Measurements from ENCODE around the gene IL17RC.
"Not testable (repeated sequence)": the region's sequence is repeated elsewhere in the genome, so short reads cannot be mapped to it uniquely, and the experiment has no call there.

The IL17RC gene

GRCh38 chr3:9916734-9917680 lies at the start of gene IL17RC:
TSS of gene IL17RC (plus strand) at chr3:9917098. CDS start at chr3:9917316, 218 bp downstream.
- intact Hi-C loops (cut with DNase I): no loop called here
- peak; percentile 52 to 96 (median 78) for DNase-seq

GRCh38 chr3:9867106-9867505 lies 49.8 kb upstream of the IL17RC start:
- intact Hi-C loops (cut with DNase I): no loop called here

GRCh38 chr3:9869955-9870354 lies 46.9 kb upstream of the IL17RC start:
- DNase-seq: no peak
- intact Hi-C loops (cut with DNase I): no loop called here

More at GRCh38 chr3:9867106-9867505, 49.8 kb upstream of the IL17RC start:
- no peak for DNase-seq

- intact Hi-C loops (cut with DNase I): no loop called here
Observed at GRCh38 chr3:9870978-9871377, 45.9 kb upstream of the IL17RC start.

GRCh38 chr3:9872067-9872466 lies 44.8 kb upstream of the IL17RC start:
- intact Hi-C loops (cut with DNase I); DNase-seq: not testable (repeated sequence)

More at GRCh38 chr3:9870978-9871377, 45.9 kb upstream of the IL17RC start:
- no peak for DNase-seq

GRCh38 chr3:9875448-9875847 lies 41.5 kb upstream of the IL17RC start:
- no peak for DNase-seq
- intact Hi-C loops (cut with DNase I): no loop called here

- intact Hi-C loops (cut with DNase I); DNase-seq: not testable (repeated sequence)
Observed at GRCh38 chr3:9876255-9876654, 40.6 kb upstream of the IL17RC start.

GRCh38 chr3:9876991-9877390 lies 39.9 kb upstream of the IL17RC start:
- no peak for DNase-seq
- intact Hi-C loops (cut with DNase I): no loop called here

- intact Hi-C loops (cut with DNase I): no loop called here
- no peak for DNase-seq
Observed at GRCh38 chr3:9878700-9879099, 38.2 kb upstream of the IL17RC start.

- intact Hi-C loops (cut with DNase I): no loop called here
- no peak for DNase-seq
Observed at GRCh38 chr3:9879830-9880549, 36.9 kb upstream of the IL17RC start, which contains the start of gene CIDEC. TSS of gene CIDEC (minus strand) at chr3:9880253. CDS start at chr3:9878486, 1,767 bp downstream.

GRCh38 chr3:9881441-9881840 lies 35.5 kb upstream of the IL17RC start:
- no peak for DNase-seq
- intact Hi-C loops (cut with DNase I): no loop called here

- DNase-seq: no peak
- intact Hi-C loops (cut with DNase I): no loop called here
Observed at GRCh38 chr3:9883706-9884554, 33.0 kb upstream of the IL17RC start.

- intact Hi-C loops (cut with DNase I): no loop called here
- no peak for DNase-seq
Observed at GRCh38 chr3:9884555-9885165, 32.2 kb upstream of the IL17RC start.

- intact Hi-C loops (cut with DNase I): no loop called here
- no peak for DNase-seq
Observed at GRCh38 chr3:9886328-9886727, 30.6 kb upstream of the IL17RC start.

GRCh38 chr3:9887480-9887879 lies 29.4 kb upstream of the IL17RC start:
- intact Hi-C loops (cut with DNase I): no loop called here
- DNase-seq: no peak

GRCh38 chr3:9888540-9888939 lies 28.4 kb upstream of the IL17RC start:
- intact Hi-C loops (cut with DNase I): no loop called here
- DNase-seq: no peak

- no peak for DNase-seq
- intact Hi-C loops (cut with DNase I): no loop called here
Observed at GRCh38 chr3:9889405-9889804, 27.5 kb upstream of the IL17RC start.

GRCh38 chr3:9890249-9891071 lies 26.4 kb upstream of the IL17RC start, which contains the start of gene JAGN1:
TSS of gene JAGN1 (plus strand) at chr3:9890610. CDS start at chr3:9890723, 113 bp downstream.
- intact Hi-C loops (cut with DNase I): loop anchor here (1.0 to 5.0 kb wide), 3 partner anchors 42 to 56 kb away; partner anchors contain the start of genes CRELD1 and RPUSD3
- DNase-seq: peak; percentile 83 to 98 (median 87)

Measured in posterior cingulate gyrus (tissue), 11 donors.